GM19239 (cell line): ENCODE measurements around the gene MPP4.
A peak's percentile ranks its signal among the peaks of the same experiment; 100 is the strongest.

ENCODE experiments used
- DNase-seq: peaks from one replicate; pipeline ENCODE4 v3.0.0; 2011; ENCODE audit warnings: low spot score; ENCODE audit not compliant: insufficient read length
- FAIRE-seq: peaks from 2 replicates; lab custom pipeline; 2011; peaks lifted over from hg19 to GRCh38; lab: Jason Lieb, UNC

The MPP4 gene

GRCh38 chr2:201698588-201699226 lies at the start of gene MPP4:
Gene MPP4 (minus strand): TSS chr2:201698644. CDS start chr2:201693954, 4,690 bp downstream.
- FAIRE-seq, result no peak
- no peak for DNase-seq

GRCh38 chr2:201746551-201746950 lies 48.1 kb upstream of the MPP4 start:
- FAIRE-seq, result no peak
- no peak for DNase-seq

DNA sequence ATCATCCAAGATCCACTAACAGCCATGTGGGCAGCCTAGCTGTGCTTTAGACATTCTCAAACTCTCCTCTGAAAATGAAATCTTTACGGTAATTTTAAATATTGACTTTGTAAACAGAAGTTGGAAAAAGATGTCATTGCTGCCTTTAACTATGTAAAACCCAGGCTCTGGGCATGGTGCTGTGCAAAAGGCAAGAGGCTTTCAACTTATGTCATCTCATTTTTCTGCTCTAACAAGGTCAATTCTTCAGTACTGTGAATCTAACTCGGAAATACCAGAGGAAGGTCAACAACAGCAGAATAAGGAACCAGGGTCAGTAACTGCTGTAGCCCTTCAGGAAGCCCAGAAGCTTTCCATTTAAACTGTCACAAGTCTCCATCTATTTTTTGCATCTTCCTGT lies 37.0 kb upstream of the MPP4 start:
- FAIRE-seq, result no peak
- no peak for DNase-seq

DNA sequence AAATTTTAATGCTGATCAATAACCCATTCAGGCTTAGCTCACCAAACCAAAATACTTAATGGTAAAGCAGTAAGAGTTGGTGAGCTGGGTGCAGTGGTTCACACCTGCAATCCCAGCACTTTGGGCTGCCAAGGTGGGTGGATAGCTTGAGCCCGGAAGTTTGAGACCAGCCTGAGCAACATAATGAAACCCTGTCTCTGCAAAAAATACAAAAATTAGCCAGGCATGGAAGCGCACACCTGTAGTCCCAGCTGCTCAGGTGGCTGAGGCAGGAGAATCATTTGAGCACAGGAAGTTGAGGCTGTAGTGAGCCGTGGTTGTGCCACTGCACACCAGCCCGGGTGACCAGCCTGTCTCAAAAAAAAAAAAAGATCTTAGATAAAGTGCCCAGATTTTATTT lies 35.7 kb upstream of the MPP4 start:
- DNase-seq (no peak), FAIRE-seq (no peak)

- DNase-seq, result no peak
- FAIRE-seq, result no peak
Measured at GRCh38 chr2:201733544-201733943, 35.1 kb upstream of the MPP4 start.

GRCh38 chr2:201730651-201731285 lies 32.3 kb upstream of the MPP4 start:
- DNase-seq (no peak), FAIRE-seq (no peak)

- FAIRE-seq (no peak), DNase-seq (no peak)
Measured at GRCh38 chr2:201715459-201715858, 17.0 kb upstream of the MPP4 start.

GRCh38 chr2:201712726-201713125 lies 14.3 kb upstream of the MPP4 start:
- FAIRE-seq, result no peak
- no peak for DNase-seq

GRCh38 chr2:201709747-201710146 lies 11.3 kb upstream of the MPP4 start:
- FAIRE-seq (peak; percentile 14), DNase-seq (no peak)

- no peak for DNase-seq
- FAIRE-seq, result no peak
Measured at GRCh38 chr2:201709049-201709448, 10.6 kb upstream of the MPP4 start.

GRCh38 chr2:201707753-201708152 lies 9.3 kb upstream of the MPP4 start:
- no peak for DNase-seq

DNA sequence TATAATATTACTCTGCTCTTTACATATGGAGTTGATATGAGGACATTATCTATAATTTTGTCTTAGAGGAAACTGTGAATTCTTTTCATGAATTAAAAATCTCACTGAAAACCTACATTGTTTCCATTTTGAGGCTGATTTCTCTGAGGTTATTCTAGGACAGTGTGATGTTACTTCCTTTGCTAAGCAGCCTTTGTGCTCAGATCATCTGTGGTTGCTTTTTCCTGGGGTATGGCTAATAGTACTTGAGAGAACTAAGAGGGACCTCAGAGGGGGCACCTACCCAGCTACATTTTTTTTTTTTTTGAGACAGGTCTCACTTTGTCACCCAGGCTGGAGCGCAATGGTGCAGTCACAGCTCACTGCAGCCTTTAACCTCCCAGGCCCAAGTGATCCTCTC lies 8.7 kb upstream of the MPP4 start:
- no peak for FAIRE-seq
- DNase-seq, result no peak

More at GRCh38 chr2:201707753-201708152, 9.3 kb upstream of the MPP4 start:
- no peak for FAIRE-seq

GRCh38 chr2:201704536-201704935 lies 6.1 kb upstream of the MPP4 start:
- FAIRE-seq, result no peak
- no peak for DNase-seq

DNA sequence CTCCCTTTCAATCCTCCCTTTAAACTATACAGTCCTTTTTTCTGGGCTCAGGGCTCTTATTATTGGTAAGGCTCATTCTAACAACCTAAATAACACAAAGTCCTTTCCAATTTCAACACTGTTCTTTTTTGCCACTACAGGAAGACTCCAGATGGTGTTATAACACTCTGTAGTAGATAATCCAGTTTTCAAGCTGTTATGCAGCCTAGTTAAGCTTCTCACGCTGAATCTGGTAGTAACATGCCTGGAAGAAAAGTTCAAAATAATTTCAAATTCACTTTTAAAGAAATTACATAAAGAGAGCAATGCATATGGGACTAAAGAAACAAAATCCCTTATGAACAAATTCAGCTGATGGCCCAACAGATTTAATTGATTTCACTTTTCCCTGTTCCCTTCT lies 3.2 kb upstream of the MPP4 start:
- DNase-seq (no peak), FAIRE-seq (no peak)

- no peak for DNase-seq
- FAIRE-seq, result no peak
Measured at GRCh38 chr2:201699416-201699815, 972 bp upstream of the MPP4 start.

DNA sequence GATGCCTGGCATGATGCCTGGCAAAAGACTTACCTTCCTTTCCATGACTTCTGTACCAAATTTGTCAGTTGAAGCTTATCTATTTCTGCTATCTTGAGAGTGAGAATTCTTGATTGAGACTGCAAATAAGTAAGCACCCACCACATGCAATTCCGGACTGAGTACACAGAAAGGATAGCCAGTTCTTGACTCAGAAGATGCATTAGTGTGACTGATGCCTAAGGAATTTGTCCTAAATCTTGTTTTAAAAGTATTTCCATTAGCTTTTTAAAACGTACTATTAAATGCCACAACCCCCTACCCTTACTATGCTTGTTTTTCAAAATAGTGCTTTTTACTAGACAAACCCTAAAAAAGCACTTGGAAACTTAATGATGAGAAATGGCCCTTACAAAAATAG lies 545 bp downstream of the MPP4 start:
- DNase-seq (no peak), FAIRE-seq (no peak)

DNA sequence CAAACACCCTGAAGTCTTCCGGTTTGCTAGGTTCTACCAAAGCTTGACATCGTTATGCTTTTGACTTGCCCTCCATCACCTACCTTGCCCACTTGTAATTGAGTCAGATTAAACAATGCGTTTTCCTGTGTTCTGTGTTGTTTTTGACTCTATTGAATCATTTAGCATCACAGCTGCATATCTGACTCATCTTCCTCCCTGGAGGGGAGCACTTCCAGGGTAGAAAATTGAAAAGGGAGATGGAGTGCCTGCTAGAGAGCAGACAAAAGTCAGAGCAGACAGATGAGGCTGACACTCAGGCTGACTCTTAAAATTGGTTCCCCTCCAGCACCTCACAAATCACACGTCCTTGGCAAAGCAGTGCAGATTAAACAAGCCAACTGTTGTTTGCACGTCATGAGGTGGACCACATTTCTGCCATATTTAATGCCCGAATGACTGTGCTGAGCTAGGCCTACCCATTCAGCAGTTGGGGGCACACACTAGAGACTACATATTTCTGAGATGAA lies 2.2 kb downstream of the MPP4 start:
- FAIRE-seq (no peak), DNase-seq (no peak)

DNA sequence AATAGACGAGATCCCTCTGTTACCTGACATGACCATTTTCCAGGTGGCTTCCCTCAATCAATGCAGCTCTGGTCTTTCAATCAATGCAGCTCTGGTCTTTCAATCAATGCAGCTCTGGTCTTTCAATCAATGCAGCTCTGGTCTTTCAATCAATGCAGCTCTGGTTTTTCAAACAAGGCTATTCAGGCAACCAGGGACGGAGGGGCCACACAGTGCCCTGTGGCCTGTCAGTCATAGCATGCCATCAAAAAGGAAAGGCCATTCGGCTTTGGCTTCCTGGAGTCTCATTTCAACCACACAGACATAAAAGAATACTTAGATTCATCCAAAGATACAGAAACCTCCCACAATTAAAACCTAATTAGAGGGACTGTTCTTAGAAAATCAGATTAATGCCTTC lies 13.3 kb downstream of the MPP4 start:
- DNase-seq (no peak), FAIRE-seq (no peak)

DNA sequence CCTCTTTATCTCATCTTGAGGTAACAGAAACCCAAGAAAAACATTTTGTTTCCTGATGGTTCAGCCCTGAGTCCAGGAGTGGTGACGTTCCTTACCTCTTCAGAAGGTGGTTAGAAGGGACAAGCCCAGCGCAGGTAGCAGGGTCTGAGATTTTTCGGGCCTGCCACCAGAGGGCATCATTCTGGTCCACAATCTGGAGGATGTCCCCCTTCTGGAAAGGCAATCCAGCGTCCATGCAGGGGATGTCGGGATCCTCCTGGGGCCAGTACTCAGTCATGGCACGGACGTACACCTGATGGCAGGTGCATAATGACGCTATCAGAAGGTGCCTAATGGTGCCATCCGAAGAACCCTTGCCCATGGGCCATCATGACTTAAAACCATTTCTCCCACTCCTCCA lies 17.7 kb downstream of the MPP4 start:
- no peak for FAIRE-seq
- DNase-seq, result peak; percentile 32

DNA sequence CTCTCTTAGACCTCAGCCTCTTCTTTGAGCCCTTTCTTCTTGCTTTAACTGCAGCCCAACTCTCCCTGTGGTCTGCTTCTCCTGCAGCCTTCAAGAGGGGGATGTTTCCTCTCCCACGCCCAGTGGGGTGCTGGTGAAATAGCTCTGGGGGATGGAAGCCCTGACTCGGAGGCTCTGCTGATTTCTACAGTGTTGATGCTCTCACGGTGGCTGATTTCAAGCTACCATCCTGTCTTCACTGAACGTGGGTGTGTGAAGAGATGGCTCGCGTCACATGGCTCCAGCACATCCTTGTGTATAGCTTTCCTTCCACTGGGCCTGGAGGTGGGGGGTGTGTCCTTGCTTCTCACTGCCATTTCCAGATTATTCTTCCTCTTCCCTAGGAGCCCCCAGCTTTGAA lies 20.0 kb downstream of the MPP4 start:
- FAIRE-seq, result no peak
- no peak for DNase-seq

GRCh38 chr2:201675454-201675853 lies 23.0 kb downstream of the MPP4 start:
- FAIRE-seq, result no peak

GRCh38 chr2:201674794-201675193 lies 23.6 kb downstream of the MPP4 start:
- FAIRE-seq (no peak), DNase-seq (no peak)

More at GRCh38 chr2:201675454-201675853, 23.0 kb downstream of the MPP4 start:
- DNase-seq, result no peak
